ENCODE data around the gene CDC42BPG. TPM values are rescaled to one million over a fixed set of nuclear protein-coding genes. Genes with fewer than 3 reads are reported as not detected.

The CDC42BPG gene
- total and polyA plus RNA-seq, 9 of the 15 experiments (the other 6 are each of a cell fraction or from before 2014, with no cell fraction given) = 0.04 to 8.8 (median 2.1) TPM

- TF ChIP-seq CBFB (CRISPR knock-in tag; IDR thresholded peaks at IDR 0.05) (no peak), TCF15 (CRISPR knock-in tag; IDR thresholded peaks at IDR 0.05) (no peak), BCOR (IDR thresholded peaks at IDR 0.05) (peak; percentile 82), CREB1 (IDR thresholded peaks at IDR 0.05) (no peak), CREB1 (CRISPR knock-in tag; IDR thresholded peaks at IDR 0.05) (no peak), KDM1A (IDR thresholded peaks at IDR 0.05) (0 out of 4 replicates have a peak, but pooled peaks of 1 of the 2 experiments have one; percentile 28), ETV5 (CRISPR knock-in tag; IDR thresholded peaks at IDR 0.05; ENCODE audit: low read depth) (0 out of 2 replicates have a peak, but pooled peaks have one; percentile 11), SOX6 (IDR thresholded peaks at IDR 0.05) (no peak), ETV1 (tag; conservative IDR thresholded peaks at IDR 0.05; ENCODE audit: low read depth) (0 out of 2 replicates have a peak, but pooled peaks have one; percentile 0), ZNF311 (CRISPR knock-in tag; IDR thresholded peaks at IDR 0.05) (no peak), SIN3A (IDR thresholded peaks at IDR 0.05; ENCODE audit: borderline replicate concordance in 2 of 2, control insufficient read depth in 1 of 2, low read depth in 2 of 2, low read length in 2 of 2) (no peak), XRCC4 (IDR thresholded peaks at IDR 0.05; ENCODE audit: extremely low read depth, insufficient read depth, insufficient read length) (no peak), ZNF707 (CRISPR knock-in tag; conservative IDR thresholded peaks at IDR 0.05) (no peak), NKRF (IDR thresholded peaks at IDR 0.05; ENCODE audit: borderline replicate concordance) (peak; percentile 41; the same call in 1 of the 2 replicates), HIVEP1 (CRISPR knock-in tag; IDR thresholded peaks at IDR 0.05) (no peak), TRIM24 (IDR thresholded peaks at IDR 0.05) (0 out of 4 replicates have a peak, but pooled peaks of 1 of the 2 experiments have one; percentile 24), ZBTB5 (IDR thresholded peaks at IDR 0.05) (no peak), TSC22D4 (tag; IDR thresholded peaks at IDR 0.05) (no peak), NBN (IDR thresholded peaks at IDR 0.05; ENCODE audit: low read depth) (no peak), PRDM10 (IDR thresholded peaks at IDR 0.05; ENCODE audit: partially characterized antibody) (no peak), GABPA (tag; conservative IDR thresholded peaks at IDR 0.05; ENCODE audit: low read depth) (peak; percentile 69)
These were observed 33.6 kb downstream of the CDC42BPG start (continued) for GRCh38 chr11:64810891-64811272.

All from K562 (cell line).